Cardiac muscle cell (in vitro differentiated cells and primary cell): Measurements from ENCODE around the gene ZNF536. TPM values are rescaled to one million over a fixed set of nuclear protein-coding genes. Genes with fewer than 3 reads are reported as not detected.
"Not testable (repeated sequence)": the region's sequence is repeated elsewhere in the genome, so short reads cannot be mapped to it uniquely, and the experiment has no call there.

Experiments
- DNase-seq, 2 donors: peaks; one replicate each; pipeline versions ENCODE4 v3.0.0 to v3.0.0-alpha.2; 2010 to 2017; ENCODE audit warnings: low read depth in 1 of 2, low spot score in 1 of 2
- H3K27ac ChIP-seq: fragments of 200-600 bp; sonication (generic); 2 replicates; pipeline ENCODE4 v1.5.1; 2016
- H3K27me3 ChIP-seq: fragments of 200-600 bp; sonication (generic); 2 replicates; pipeline ENCODE4 v1.6.0; 2016; ENCODE audit warnings: control low read depth
- H3K36me3 ChIP-seq: fragments of 200-600 bp; sonication (generic); 2 replicates; pipeline ENCODE4 v1.5.1; 2016; ENCODE audit warnings: control low read depth
- H3K4me1 ChIP-seq: fragments of 200-600 bp; sonication (generic); 2 replicates; pipeline ENCODE4 v1.8.1; 2017; ENCODE audit warnings: low read depth, mild to moderate bottlenecking, mixed run types
- H3K4me3 ChIP-seq: fragments of 200-600 bp; sonication (generic); 2 replicates; pipeline ENCODE4 v1.5.1; 2016; ENCODE audit warnings: mild to moderate bottlenecking
- H3K9me3 ChIP-seq: fragments of 200-600 bp; sonication (generic); 2 replicates; pipeline ENCODE4 v1.5.1; 2017; ENCODE audit warnings: low read depth, mild to moderate bottlenecking, control low read depth
- CTCF ChIP-seq: IDR thresholded peaks from 2 replicates; pipeline ENCODE4 v1.5.1; 2012; ENCODE audit warnings: low read depth, mild to moderate bottlenecking, low read length
- polyA plus RNA-seq: library from polyadenylated mRNA; unstranded; fragments of >200 nt; fragmentation: Nextera tagmentation; extraction: Ambion mirVana; gene quantifications from 2 replicates; pipeline ENCODE4 v1.2.1, GENCODE V29; 2016
- total RNA-seq: library from RNA; depleted of rRNA; stranded (reverse); fragments of >200 nt; gene quantifications from 2 replicates; pipeline ENCODE4 v1.2.3, GENCODE V29; 2016

The ZNF536 gene
- total and polyA plus RNA-seq, 2 experiments from 2014 or later: 0.12 to 0.39 TPM

GRCh38 chr19:30487178-30487577 is 115.0 kb downstream of the ZNF536 start:
- Histone ChIP-seq H3K4me3 (no peak overlapping the region), H3K27me3 (no peaks in the 10 kb centered on the region), H3K27ac (no peak overlapping the region), H3K9me3 (no peaks in the 10 kb centered on the region), H3K4me1 (peaks cover 4% of the 10 kb centered on the region), H3K36me3 (no peaks in the 10 kb centered on the region)
- TF ChIP-seq CTCF: no peak
- DNase-seq: no peak

- H3K9me3 ChIP-seq: no peaks in the 10 kb centered on the region
- H3K4me3 ChIP-seq: no peak overlapping the region
- H3K36me3 ChIP-seq: no peaks in the 10 kb centered on the region
- H3K4me1 ChIP-seq: peaks cover 4% of the 10 kb centered on the region
- no peak for DNase-seq
- no peaks in the 10 kb centered on the region for H3K27me3 ChIP-seq
- TF ChIP-seq CTCF: no peak
- no peak overlapping the region for H3K27ac ChIP-seq
Observed at GRCh38 chr19:30488191-30488590, 116.0 kb downstream of the ZNF536 start.

- no peaks in the 10 kb centered on the region for H3K9me3 ChIP-seq
- TF ChIP-seq CTCF: no peak
- no peak for DNase-seq
- H3K27ac ChIP-seq: no peak overlapping the region
- no peaks in the 10 kb centered on the region for H3K36me3 ChIP-seq
- no peak overlapping the region for H3K4me3 ChIP-seq
- H3K4me1 ChIP-seq: peaks cover 4% of the 10 kb centered on the region
- no peaks in the 10 kb centered on the region for H3K27me3 ChIP-seq
Observed at GRCh38 chr19:30490760-30491159, 118.6 kb downstream of the ZNF536 start.

GRCh38 chr19:30492586-30493270 is 120.5 kb downstream of the ZNF536 start:
- no peak overlapping the region for H3K4me3 ChIP-seq
- no peak for DNase-seq
- no peak overlapping the region for H3K27ac ChIP-seq
- H3K9me3 ChIP-seq: no peaks in the 10 kb centered on the region
- H3K4me1 ChIP-seq: peaks cover 4% of the 10 kb centered on the region
- H3K27me3 ChIP-seq: peaks cover 12% of the 10 kb centered on the region
- TF ChIP-seq CTCF: no peak
- no peaks in the 10 kb centered on the region for H3K36me3 ChIP-seq

- no peak for TF ChIP-seq CTCF
- Histone ChIP-seq H3K36me3 (no peaks in the 10 kb centered on the region), H3K4me3 (no peak overlapping the region), H3K27ac (no peak overlapping the region), H3K9me3 (no peaks in the 10 kb centered on the region), H3K4me1 (no peaks in the 10 kb centered on the region), H3K27me3 (peaks cover 17% of the 10 kb centered on the region)
- no peak for DNase-seq
Observed at GRCh38 chr19:30497034-30497433, 124.8 kb downstream of the ZNF536 start.

GRCh38 chr19:30498085-30498484 is 125.9 kb downstream of the ZNF536 start:
- H3K4me1 ChIP-seq, H3K4me3 ChIP-seq, DNase-seq, H3K9me3 ChIP-seq, H3K27ac ChIP-seq, H3K36me3 ChIP-seq: not testable (repeated sequence)
- peaks cover 17% of the 10 kb centered on the region for H3K27me3 ChIP-seq
